ENCODE results near the gene AKAP13.

AKAP13 gene

GRCh38 chr15:85542895-85543331, 162.5 kb downstream of the AKAP13 start:
- DNase-seq: no peak

GRCh38 chr15:85543741-85544155, 163.3 kb downstream of the AKAP13 start:
- no peak for DNase-seq

- DNase-seq: no peak
Measured at GRCh38 chr15:85545185-85545584, 164.8 kb downstream of the AKAP13 start.

GRCh38 chr15:85545752-85546151, 165.3 kb downstream of the AKAP13 start:
- DNase-seq: no peak

GRCh38 chr15:85547386-85547785, 167.0 kb downstream of the AKAP13 start:
- no peak for DNase-seq

GRCh38 chr15:85550283-85550682, 169.9 kb downstream of the AKAP13 start:
- no peak for DNase-seq

GRCh38 chr15:85551221-85551832, 170.9 kb downstream of the AKAP13 start:
- no peak for DNase-seq

GRCh38 chr15:85554852-85555521, 174.6 kb downstream of the AKAP13 start:
- no peak for DNase-seq

GRCh38 chr15:85555875-85556617, 175.6 kb downstream of the AKAP13 start:
- DNase-seq: no peak

GRCh38 chr15:85556618-85556895, 176.2 kb downstream of the AKAP13 start:
- DNase-seq: no peak

- no peak for DNase-seq
Measured at GRCh38 chr15:85557385-85557784, 177.0 kb downstream of the AKAP13 start.

GRCh38 chr15:85558848-85559247, 178.4 kb downstream of the AKAP13 start:
- no peak for DNase-seq

GRCh38 chr15:85559530-85559929, 179.1 kb downstream of the AKAP13 start:
- no peak for DNase-seq

- DNase-seq: no peak
Measured at GRCh38 chr15:85562824-85563223, 182.4 kb downstream of the AKAP13 start.

- no peak for DNase-seq
Measured at GRCh38 chr15:85563328-85563727, 182.9 kb downstream of the AKAP13 start.

- DNase-seq: no peak
Measured at GRCh38 chr15:85563731-85564130, 183.3 kb downstream of the AKAP13 start.

GRCh38 chr15:85564686-85565085, 184.3 kb downstream of the AKAP13 start:
- no peak for DNase-seq

GRCh38 chr15:85568261-85568808, 187.9 kb downstream of the AKAP13 start:
- no peak for DNase-seq

GRCh38 chr15:85570336-85570735, 189.9 kb downstream of the AKAP13 start:
- no peak for DNase-seq

- no peak for DNase-seq
Measured at GRCh38 chr15:85571780-85572179, 191.4 kb downstream of the AKAP13 start.

GRCh38 chr15:85576392-85576791, 196.0 kb downstream of the AKAP13 start:
- DNase-seq: no peak

- DNase-seq: no peak
Measured at GRCh38 chr15:85578941-85579701, 198.7 kb downstream of the AKAP13 start.
